ENCODE results near the gene MDGA2. TPM values are rescaled to one million over a fixed set of nuclear protein-coding genes. Genes with fewer than 3 reads are reported as not detected.

Gene MDGA2
- total RNA-seq, 1 experiment from 2014 or later: not detected

GRCh38 chr14:47302121-47302520, 373.3 kb downstream of the MDGA2 start:
- no peak for TF ChIP-seq CTCF (IDR thresholded peaks at IDR 0.05; ENCODE audit: insufficient read depth in 1 of 2, low read depth in 1 of 2, low read length in 1 of 2, severe bottlenecking in 1 of 2, unreplicated experiment in 1 of 2)
- CTCF ChIA-PET: no interaction called here

GRCh38 chr14:47300796-47301195, 374.6 kb downstream of the MDGA2 start:
- POLR2A ChIA-PET: no interaction called here
- H3K36me3 Mint-ChIP-seq (ENCODE audit: insufficient read depth, unreplicated experiment): no peaks in the 10 kb centered on the region
- CTCF ChIA-PET: no interaction called here
- H3K9me3 Mint-ChIP-seq (ENCODE audit: unreplicated experiment): no peaks in the 10 kb centered on the region
- no peak overlapping the region for H3K27ac Mint-ChIP-seq (ENCODE audit: unreplicated experiment)
- Histone ChIP-seq H3K9me3 (0 out of 2 replicates have a peak, but pooled peaks cover 2% of the 10 kb centered on the region), H3K36me3 (ENCODE audit: control insufficient read depth, insufficient read depth, low read length) (no peaks in the 10 kb centered on the region), H3K4me1 (no peaks in the 10 kb centered on the region), H3K4me3 (ENCODE audit: low read depth, low read length) (no peak overlapping the region), H3K27me3 (replicated peaks; ENCODE audit: control insufficient read depth, insufficient read depth, low read length) (no peaks in the 10 kb centered on the region)
- BruUV-seq (replicated peaks): no TSS peak
- no peak overlapping the region for H3K4me3 Mint-ChIP-seq (ENCODE audit: unreplicated experiment)
- no peak for TF ChIP-seq CTCF (IDR thresholded peaks at IDR 0.05; ENCODE audit: insufficient read depth in 1 of 2, low read depth in 1 of 2, low read length in 1 of 2, severe bottlenecking in 1 of 2, unreplicated experiment in 1 of 2)
- DNase-seq: no peak
- intact Hi-C loops (cut with micrococcal nuclease; ENCODE audit: unreplicated experiment): no loop called here
- no peaks in the 10 kb centered on the region for H3K4me1 Mint-ChIP-seq (ENCODE audit: low read depth, unreplicated experiment)
- H3K27me3 Mint-ChIP-seq (ENCODE audit: insufficient read depth, unreplicated experiment): peaks cover 3% of the 10 kb centered on the region

More at GRCh38 chr14:47302121-47302520, 373.3 kb downstream of the MDGA2 start:
- Mint-ChIP-seq H3K36me3 (ENCODE audit: insufficient read depth, unreplicated experiment) (no peaks in the 10 kb centered on the region), H3K27me3 (ENCODE audit: insufficient read depth, unreplicated experiment) (no peaks in the 10 kb centered on the region), H3K27ac (ENCODE audit: unreplicated experiment) (no peak overlapping the region), H3K4me1 (ENCODE audit: low read depth, unreplicated experiment) (no peaks in the 10 kb centered on the region), H3K9me3 (ENCODE audit: unreplicated experiment) (no peaks in the 10 kb centered on the region), H3K4me3 (ENCODE audit: unreplicated experiment) (no peak overlapping the region)
- BruUV-seq (replicated peaks): no TSS peak
- H3K4me3 ChIP-seq (ENCODE audit: low read depth, low read length): no peak overlapping the region
- DNase-seq: no peak
- no peaks in the 10 kb centered on the region for H3K27me3 ChIP-seq (replicated peaks; ENCODE audit: control insufficient read depth, insufficient read depth, low read length)
- H3K9me3 ChIP-seq: 0 out of 2 replicates have a peak, but pooled peaks cover 2% of the 10 kb centered on the region
- no peaks in the 10 kb centered on the region for H3K36me3 ChIP-seq (ENCODE audit: control insufficient read depth, insufficient read depth, low read length)
- no peaks in the 10 kb centered on the region for H3K4me1 ChIP-seq
- intact Hi-C loops (cut with micrococcal nuclease; ENCODE audit: unreplicated experiment): no loop called here
- POLR2A ChIA-PET: no interaction called here

- no peaks in the 10 kb centered on the region for H3K36me3 Mint-ChIP-seq (ENCODE audit: insufficient read depth, unreplicated experiment)
- no peak overlapping the region for H3K4me3 Mint-ChIP-seq (ENCODE audit: unreplicated experiment)
- H3K27me3 Mint-ChIP-seq (ENCODE audit: insufficient read depth, unreplicated experiment): peaks cover 3% of the 10 kb centered on the region
- TF ChIP-seq CTCF (IDR thresholded peaks at IDR 0.05; ENCODE audit: insufficient read depth in 1 of 2, low read depth in 1 of 2, low read length in 1 of 2, severe bottlenecking in 1 of 2, unreplicated experiment in 1 of 2): no peak
- H3K9me3 Mint-ChIP-seq (ENCODE audit: unreplicated experiment): no peaks in the 10 kb centered on the region
- 0 out of 2 replicates have a peak, but pooled peaks cover 2% of the 10 kb centered on the region for H3K9me3 ChIP-seq
- H3K4me3 ChIP-seq (ENCODE audit: low read depth, low read length): no peak overlapping the region
- no peaks in the 10 kb centered on the region for H3K36me3 ChIP-seq (ENCODE audit: control insufficient read depth, insufficient read depth, low read length)
- no peak overlapping the region for H3K27ac Mint-ChIP-seq (ENCODE audit: unreplicated experiment)
- POLR2A ChIA-PET: no interaction called here
- H3K4me1 ChIP-seq: no peaks in the 10 kb centered on the region
- H3K27me3 ChIP-seq (replicated peaks; ENCODE audit: control insufficient read depth, insufficient read depth, low read length): no peaks in the 10 kb centered on the region
- H3K4me1 Mint-ChIP-seq (ENCODE audit: low read depth, unreplicated experiment): no peaks in the 10 kb centered on the region
- intact Hi-C loops (cut with micrococcal nuclease; ENCODE audit: unreplicated experiment): no loop called here
- no TSS peak for BruUV-seq (replicated peaks)
- no peak for DNase-seq
- CTCF ChIA-PET: no interaction called here
Observed at GRCh38 chr14:47297374-47297773, 378.0 kb downstream of the MDGA2 start.

All from Caco-2 (cell line).